Activated CD4-positive, alpha-beta memory T cell treated with anti-CD3 and anti-CD28 coated beads, Interleukin-2, amount 10 ng/mL, durations not matched to agents 7 days and 5 days (primary cell): Measurements from ENCODE around the gene DCUN1D3. TPM values are rescaled to one million over a fixed set of nuclear protein-coding genes. Genes with fewer than 3 reads are reported as not detected.

Source experiments
- CTCF ChIA-PET: fragments of 350-600 bp; sonication (Branson Sonifier 250); formaldehyde crosslinking; loops from one replicate; lab custom pipeline; 2021; ENCODE audit warnings: antibody characterized with exemption, inconsistent platforms; lab: Charles Lee
- POLR2A ChIA-PET: fragments of 350-600 bp; sonication (Branson Sonifier 250); formaldehyde crosslinking; loops from one replicate; lab custom pipeline; 2021; ENCODE audit warnings: antibody characterized with exemption; lab: Charles Lee
- DNase-seq: peaks from one replicate; pipeline ENCODE4 v3.0.0-alpha.2; 2020
- H3K27ac Mint-ChIP-seq: one replicate; pipeline ENCODE4 v1.8.0; 2021; ENCODE audit warnings: mild to moderate bottlenecking, mixed read lengths
- H3K27me3 Mint-ChIP-seq: one replicate; pipeline ENCODE4 v1.8.0; 2021; ENCODE audit warnings: mixed read lengths
- H3K36me3 Mint-ChIP-seq: one replicate; pipeline ENCODE4 v1.8.0; 2021; ENCODE audit warnings: low read depth, mixed read lengths
- H3K4me1 Mint-ChIP-seq: one replicate; pipeline ENCODE4 v1.8.0; 2021; ENCODE audit warnings: mixed read lengths
- H3K4me3 Mint-ChIP-seq: one replicate; pipeline ENCODE4 v1.8.0; 2021; ENCODE audit warnings: mild to moderate bottlenecking, mixed read lengths
- H3K9me3 Mint-ChIP-seq: one replicate; pipeline ENCODE4 v1.8.0; 2021; ENCODE audit warnings: mixed read lengths
- total RNA-seq, 2 experiments: library from RNA; stranded (reverse); gene quantifications; one replicate each; pipeline ENCODE4 v1.2.3, GENCODE V29; 2021

Gene DCUN1D3
- total RNA-seq, 2 experiments from 2014 or later: 20.7 to 21.6 TPM

- Mint-ChIP-seq H3K9me3 (peaks cover 3% of the 10 kb centered on the region), H3K27me3 (no peaks in the 10 kb centered on the region), H3K36me3 (peaks cover 76% of the 10 kb centered on the region), H3K27ac (peak overlapping the region; percentile 93), H3K4me1 (peaks cover 80% of the 10 kb centered on the region), H3K4me3 (peak overlapping the region; percentile 83)
- DNase-seq: peak; percentile 21
- ChIA-PET POLR2A (interaction anchor here (0.9 to 7.5 kb wide), 12 partner anchors 10 to 1107 kb away, joined by 3 to 113 read pairs (median 10); partner anchors contain the start of genes ERI2, MOSMO and REXO5), CTCF (interaction anchor here (0.8 to 2.7 kb wide), 6 partner anchors 8 to 52 kb away, joined by 3 to 22 read pairs (median 5); no protein-coding TSS in a partner anchor)
These were observed 894 bp upstream of the DCUN1D3 start for GRCh38 chr16:20901068-20901435.

GRCh38 chr16:20899477-20900298 lies 470 bp downstream of the DCUN1D3 start:
- Mint-ChIP-seq H3K9me3 (peaks cover 3% of the 10 kb centered on the region), H3K36me3 (peaks cover 74% of the 10 kb centered on the region), H3K27me3 (no peaks in the 10 kb centered on the region), H3K4me3 (peak overlapping the region; percentile 83), H3K27ac (peak overlapping the region; percentile 93), H3K4me1 (peaks cover 74% of the 10 kb centered on the region)
- ChIA-PET POLR2A (interaction anchor here (0.8 to 7.5 kb wide), 16 partner anchors 10 to 1292 kb away, joined by 3 to 113 read pairs (median 8); partner anchors contain the start of genes ERI2 and REXO5), CTCF (interaction anchor here (0.8 to 2.7 kb wide), 14 partner anchors 10 to 159 kb away, joined by 3 to 22 read pairs (median 3); partner anchors contain the start of genes ERI2, REXO5 and THUMPD1)
- peak; percentile 34 for DNase-seq

- Mint-ChIP-seq H3K9me3 (no peaks in the 10 kb centered on the region), H3K4me3 (peak overlapping the region; percentile 83), H3K27me3 (no peaks in the 10 kb centered on the region), H3K36me3 (peaks cover 69% of the 10 kb centered on the region), H3K4me1 (peaks cover 69% of the 10 kb centered on the region), H3K27ac (peak overlapping the region; percentile 93)
- ChIA-PET POLR2A (interaction anchor here (1.7 to 7.5 kb wide), 9 partner anchors 9 to 93 kb away, joined by 8 to 113 read pairs (median 13); partner anchors contain the start of genes ERI2 and REXO5), CTCF (interaction anchor here (0.8 to 2.7 kb wide), 7 partner anchors 12 to 158 kb away, joined by 3 to 22 read pairs (median 3); partner anchors contain the start of genes ERI2 and REXO5)
- DNase-seq: no peak
These were observed 1.1 kb downstream of the DCUN1D3 start for GRCh38 chr16:20899071-20899470.

GRCh38 chr16:20897922-20898321 lies 2.2 kb downstream of the DCUN1D3 start:
- H3K9me3 Mint-ChIP-seq: no peaks in the 10 kb centered on the region

GRCh38 chr16:20897253-20897897 lies 2.8 kb downstream of the DCUN1D3 start:
- Mint-ChIP-seq H3K27ac (peak overlapping the region; percentile 40), H3K4me1 (peaks cover 57% of the 10 kb centered on the region), H3K36me3 (peaks cover 64% of the 10 kb centered on the region), H3K4me3 (peak overlapping the region; percentile 83), H3K27me3 (no peaks in the 10 kb centered on the region), H3K9me3 (no peaks in the 10 kb centered on the region)
- ChIA-PET CTCF (interaction anchor here (0.6 to 1.6 kb wide), 4 partner anchors 8 to 47 kb away, joined by 3 to 8 read pairs (median 6); no protein-coding TSS in a partner anchor), POLR2A (interaction anchor here (0.9 to 7.5 kb wide), 6 partner anchors 14 to 47 kb away, joined by 3 to 113 read pairs (median 17); no protein-coding TSS in a partner anchor)
- no peak for DNase-seq

More at GRCh38 chr16:20897922-20898321, 2.2 kb downstream of the DCUN1D3 start:
- no peak for DNase-seq
- peak overlapping the region; percentile 83 for H3K4me3 Mint-ChIP-seq
- H3K36me3 Mint-ChIP-seq: peaks cover 64% of the 10 kb centered on the region
- ChIA-PET CTCF (interaction anchor here (0.6 to 1.6 kb wide), 4 partner anchors 9 to 47 kb away, joined by 3 to 8 read pairs (median 6); no protein-coding TSS in a partner anchor), POLR2A (interaction anchor here (0.9 to 7.5 kb wide), 7 partner anchors 13 to 91 kb away, joined by 3 to 113 read pairs (median 13); partner anchors contain the start of genes ERI2 and REXO5)
- no peaks in the 10 kb centered on the region for H3K27me3 Mint-ChIP-seq
- peaks cover 63% of the 10 kb centered on the region for H3K4me1 Mint-ChIP-seq
- peak overlapping the region; percentile 48 for H3K27ac Mint-ChIP-seq

GRCh38 chr16:20894388-20894787 lies 5.8 kb downstream of the DCUN1D3 start:
- Mint-ChIP-seq H3K4me1 (peaks cover 49% of the 10 kb centered on the region), H3K4me3 (no peak overlapping the region), H3K36me3 (peaks cover 61% of the 10 kb centered on the region), H3K27me3 (no peaks in the 10 kb centered on the region), H3K27ac (no peak overlapping the region), H3K9me3 (no peaks in the 10 kb centered on the region)
- DNase-seq: no peak
- ChIA-PET POLR2A (no interaction called here), CTCF (no interaction called here)

GRCh38 chr16:20889625-20890275 lies 10.4 kb downstream of the DCUN1D3 start:
- Mint-ChIP-seq H3K36me3 (peaks cover 59% of the 10 kb centered on the region), H3K27me3 (no peaks in the 10 kb centered on the region), H3K27ac (no peak overlapping the region), H3K9me3 (no peaks in the 10 kb centered on the region), H3K4me3 (no peak overlapping the region), H3K4me1 (peaks cover 39% of the 10 kb centered on the region)
- ChIA-PET CTCF (interaction anchor here (0.8 kb wide), 3 partner anchors 8 to 39 kb away, joined by 3 read pairs; no protein-coding TSS in a partner anchor), POLR2A (interaction anchor here (1.7 kb wide), 1 partner anchor 10 kb away, joined by 8 read pairs; the partner anchor contains the start of genes DCUN1D3 and LYRM1)
- no peak for DNase-seq

- Mint-ChIP-seq H3K4me3 (no peak overlapping the region), H3K36me3 (peaks cover 59% of the 10 kb centered on the region), H3K27ac (no peak overlapping the region), H3K4me1 (peaks cover 52% of the 10 kb centered on the region), H3K9me3 (no peaks in the 10 kb centered on the region), H3K27me3 (no peaks in the 10 kb centered on the region)
- ChIA-PET CTCF (interaction anchor here (2.9 kb wide), 1 partner anchor 37 kb away, joined by 11 read pairs; no protein-coding TSS in a partner anchor), POLR2A (no interaction called here)
- DNase-seq: no peak
These were observed 13.0 kb downstream of the DCUN1D3 start for GRCh38 chr16:20887207-20887606.

- ChIA-PET POLR2A (interaction anchor here (1.9 kb wide), 1 partner anchor 14 kb away, joined by 4 read pairs; the partner anchor contains the start of genes DCUN1D3 and LYRM1), CTCF (interaction anchor here (2.9 kb wide), 1 partner anchor 36 kb away, joined by 11 read pairs; no protein-coding TSS in a partner anchor)
- no peaks in the 10 kb centered on the region for H3K9me3 Mint-ChIP-seq
These were observed 13.8 kb downstream of the DCUN1D3 start for GRCh38 chr16:20886320-20886719.

GRCh38 chr16:20884240-20884556 lies 16.0 kb downstream of the DCUN1D3 start:
- ChIA-PET CTCF (interaction anchor here (0.8 to 1.9 kb wide), 4 partner anchors 9 to 33 kb away, joined by 3 to 9 read pairs (median 4); no protein-coding TSS in a partner anchor), POLR2A (interaction anchor here (1.0 to 2.6 kb wide), 4 partner anchors 9 to 27 kb away, joined by 4 to 9 read pairs (median 7); partner anchors contain the start of genes DCUN1D3 and LYRM1)
- Mint-ChIP-seq H3K9me3 (no peaks in the 10 kb centered on the region), H3K27me3 (no peaks in the 10 kb centered on the region), H3K4me3 (no peak overlapping the region), H3K36me3 (peaks cover 50% of the 10 kb centered on the region), H3K4me1 (peaks cover 69% of the 10 kb centered on the region), H3K27ac (peak overlapping the region; percentile 34)
- no peak for DNase-seq

More at GRCh38 chr16:20886320-20886719, 13.8 kb downstream of the DCUN1D3 start:
- no peak for DNase-seq
- H3K27ac Mint-ChIP-seq: no peak overlapping the region
- peaks cover 54% of the 10 kb centered on the region for H3K36me3 Mint-ChIP-seq
- peaks cover 52% of the 10 kb centered on the region for H3K4me1 Mint-ChIP-seq
- H3K4me3 Mint-ChIP-seq: no peak overlapping the region
- no peaks in the 10 kb centered on the region for H3K27me3 Mint-ChIP-seq

GRCh38 chr16:20883554-20884239 lies 16.5 kb downstream of the DCUN1D3 start:
- DNase-seq: no peak
- Mint-ChIP-seq H3K4me3 (no peak overlapping the region), H3K27me3 (no peaks in the 10 kb centered on the region), H3K36me3 (peaks cover 53% of the 10 kb centered on the region), H3K27ac (peak overlapping the region; percentile 34), H3K9me3 (no peaks in the 10 kb centered on the region), H3K4me1 (peaks cover 74% of the 10 kb centered on the region)
- ChIA-PET POLR2A (interaction anchor here (0.6 to 2.6 kb wide), 6 partner anchors 9 to 101 kb away, joined by 3 to 9 read pairs (median 5); partner anchors contain the start of genes DCUN1D3 and LYRM1), CTCF (interaction anchor here (0.8 to 1.9 kb wide), 4 partner anchors 9 to 33 kb away, joined by 3 to 9 read pairs (median 4); no protein-coding TSS in a partner anchor)
